ENCODE measurements around the gene THSD8. TPM values are rescaled to one million over a fixed set of nuclear protein-coding genes. Genes with fewer than 3 reads are reported as not detected.

Gene THSD8
- polyA plus RNA-seq, 1 experiment = 1.6 TPM

GRCh38 chr19:12759686-12760085 is 42.2 kb upstream of the THSD8 start:
- no peak for DNase-seq (ENCODE audit: low read depth, low spot score)
- CTCF ChIA-PET = interaction anchor here (0.8 to 11.9 kb wide), 15 partner anchors 7 to 173 kb away, joined by 3 to 410 read pairs (median 6); partner anchors contain the start of genes GET3, JUNB, PRDX2 and THSD8
- Histone ChIP-seq H3K27ac (ENCODE audit: low read depth, low read length) (no peak overlapping the region), H3K9me3 (ENCODE audit: control insufficient read depth, insufficient read depth, low read length) (peaks cover 6% of the 10 kb centered on the region), H3K4me3 (ENCODE audit: low read depth, low read length) (no peak overlapping the region), H3K27me3 (ENCODE audit: control insufficient read depth, insufficient read depth, low read length) (no peaks in the 10 kb centered on the region)
- TF ChIP-seq, protein P1, sequence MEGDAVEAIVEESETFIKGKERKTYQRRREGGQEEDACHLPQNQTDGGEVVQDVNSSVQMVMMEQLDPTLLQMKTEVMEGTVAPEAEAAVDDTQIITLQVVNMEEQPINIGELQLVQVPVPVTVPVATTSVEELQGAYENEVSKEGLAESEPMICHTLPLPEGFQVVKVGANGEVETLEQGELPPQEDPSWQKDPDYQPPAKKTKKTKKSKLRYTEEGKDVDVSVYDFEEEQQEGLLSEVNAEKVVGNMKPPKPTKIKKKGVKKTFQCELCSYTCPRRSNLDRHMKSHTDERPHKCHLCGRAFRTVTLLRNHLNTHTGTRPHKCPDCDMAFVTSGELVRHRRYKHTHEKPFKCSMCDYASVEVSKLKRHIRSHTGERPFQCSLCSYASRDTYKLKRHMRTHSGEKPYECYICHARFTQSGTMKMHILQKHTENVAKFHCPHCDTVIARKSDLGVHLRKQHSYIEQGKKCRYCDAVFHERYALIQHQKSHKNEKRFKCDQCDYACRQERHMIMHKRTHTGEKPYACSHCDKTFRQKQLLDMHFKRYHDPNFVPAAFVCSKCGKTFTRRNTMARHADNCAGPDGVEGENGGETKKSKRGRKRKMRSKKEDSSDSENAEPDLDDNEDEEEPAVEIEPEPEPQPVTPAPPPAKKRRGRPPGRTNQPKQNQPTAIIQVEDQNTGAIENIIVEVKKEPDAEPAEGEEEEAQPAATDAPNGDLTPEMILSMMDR (IDR thresholded peaks at IDR 0.05; ENCODE audit: low read depth, low read length) = no peak
- POLR2A ChIA-PET = no interaction called here

DNA sequence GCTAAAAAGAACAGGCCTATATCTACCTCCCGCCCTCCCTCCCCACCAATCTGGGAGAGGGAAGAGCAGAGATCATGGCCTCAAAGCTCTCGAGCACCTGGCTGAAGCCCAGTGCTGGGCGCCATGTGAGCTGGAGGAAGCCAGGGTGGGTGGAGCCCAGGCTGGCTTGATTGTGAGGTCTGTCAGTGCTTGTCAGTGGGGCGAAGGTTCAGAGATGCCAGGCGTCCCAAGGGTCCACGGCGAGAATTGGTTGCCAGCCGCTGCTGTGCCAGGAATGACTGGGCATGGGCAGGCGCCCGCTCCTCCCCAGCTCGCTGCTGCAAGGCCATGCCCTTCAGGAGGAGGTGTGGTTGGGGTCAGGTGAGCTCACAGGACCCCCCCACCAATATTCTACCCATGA is 38.8 kb upstream of the THSD8 start:
- ChIA-PET POLR2A (interaction anchor here (1.5 kb wide), 1 partner anchor 29 kb away, joined by 3 read pairs; no protein-coding TSS in a partner anchor), CTCF (interaction anchor here (0.7 to 11.9 kb wide), 5 partner anchors 35 to 202 kb away, joined by 3 to 410 read pairs (median 15); partner anchors contain the start of genes PRDX2 and THSD8)
- Histone ChIP-seq H3K27ac (ENCODE audit: low read depth, low read length) (no peak overlapping the region), H3K4me3 (ENCODE audit: low read depth, low read length) (no peak overlapping the region), H3K9me3 (ENCODE audit: control insufficient read depth, insufficient read depth, low read length) (peaks cover 6% of the 10 kb centered on the region), H3K27me3 (ENCODE audit: control insufficient read depth, insufficient read depth, low read length) (no peaks in the 10 kb centered on the region)
- DNase-seq (ENCODE audit: low read depth, low spot score) = no peak
- TF ChIP-seq, protein P1 (IDR thresholded peaks at IDR 0.05; ENCODE audit: low read depth, low read length) = no peak

- POLR2A ChIA-PET = interaction anchor here (1.1 to 2.5 kb wide), 3 partner anchors 27 to 31 kb away, joined by 5 to 11 read pairs (median 5); partner anchors contain the start of gene JUNB
- DNase-seq (ENCODE audit: low read depth, low spot score) = no peak
Observed at GRCh38 chr19:12764698-12765097, 37.2 kb upstream of the THSD8 start.

GRCh38 chr19:12766051-12766521 is 35.8 kb upstream of the THSD8 start:
- TF ChIP-seq, protein P1 (IDR thresholded peaks at IDR 0.05; ENCODE audit: low read depth, low read length) = peak; percentile 77
- H3K4me3 ChIP-seq (ENCODE audit: low read depth, low read length) = peak overlapping the region; percentile 68
- DNase-seq (ENCODE audit: low read depth, low spot score) = peak; percentile 45
- ChIA-PET CTCF (interaction anchor here (0.6 to 11.9 kb wide), 32 partner anchors 10 to 842 kb away, joined by 3 to 410 read pairs (median 6); partner anchors contain the start of genes BEST2, GCDH, GET3 and HOOK2), POLR2A (interaction anchor here (0.6 to 3.6 kb wide), 8 partner anchors 8 to 82 kb away, joined by 3 to 58 read pairs (median 4); partner anchors contain the start of genes FBXW9, GET3 and JUNB)
- no peak overlapping the region for H3K27ac ChIP-seq (ENCODE audit: low read depth, low read length)
- H3K27me3 ChIP-seq (ENCODE audit: control insufficient read depth, insufficient read depth, low read length) = no peaks in the 10 kb centered on the region
- H3K9me3 ChIP-seq (ENCODE audit: control insufficient read depth, insufficient read depth, low read length) = peaks cover 6% of the 10 kb centered on the region

More at GRCh38 chr19:12764698-12765097, 37.2 kb upstream of the THSD8 start:
- Histone ChIP-seq H3K4me3 (ENCODE audit: low read depth, low read length) (no peak overlapping the region), H3K9me3 (ENCODE audit: control insufficient read depth, insufficient read depth, low read length) (peaks cover 6% of the 10 kb centered on the region), H3K27me3 (ENCODE audit: control insufficient read depth, insufficient read depth, low read length) (no peaks in the 10 kb centered on the region), H3K27ac (ENCODE audit: low read depth, low read length) (no peak overlapping the region)
- CTCF ChIA-PET = interaction anchor here (0.6 to 11.9 kb wide), 12 partner anchors 9 to 110 kb away, joined by 3 to 410 read pairs (median 16); partner anchors contain the start of genes GET3, HOOK2, JUNB and PRDX2
- TF ChIP-seq, protein P1 (IDR thresholded peaks at IDR 0.05; ENCODE audit: low read depth, low read length) = no peak

DNA sequence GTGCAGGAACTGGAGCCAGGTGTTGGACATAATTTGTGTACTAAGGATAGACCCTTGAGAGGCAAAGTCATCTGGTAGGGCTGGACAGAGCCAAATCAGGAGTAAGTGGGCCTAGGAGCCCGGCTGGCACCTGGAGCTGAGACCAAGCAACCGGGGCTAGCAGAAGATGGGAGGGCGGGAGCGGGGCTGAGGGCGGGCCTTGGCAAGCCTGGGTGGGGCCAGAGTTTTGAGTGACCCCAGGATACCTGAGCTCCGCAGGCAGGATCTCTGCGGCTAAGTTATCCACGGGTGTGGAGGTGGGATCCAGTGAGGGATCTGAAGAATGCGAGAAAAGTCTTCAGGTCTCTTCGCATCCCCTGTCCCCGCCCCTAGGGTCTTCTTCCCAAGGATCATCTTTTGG is 34.7 kb upstream of the THSD8 start:
- peaks cover 6% of the 10 kb centered on the region for H3K9me3 ChIP-seq (ENCODE audit: control insufficient read depth, insufficient read depth, low read length)
- ChIA-PET CTCF (interaction anchor here (1.1 to 11.9 kb wide), 7 partner anchors 11 to 82 kb away, joined by 3 to 410 read pairs (median 6); partner anchors contain the start of genes JUNB, PRDX2, RTBDN and THSD8), POLR2A (interaction anchor here (1.2 to 3.6 kb wide), 2 partner anchors 10 to 25 kb away, joined by 3 to 58 read pairs; partner anchors contain the start of gene JUNB)
- DNase-seq (ENCODE audit: low read depth, low spot score) = no peak
- TF ChIP-seq, protein P1 (IDR thresholded peaks at IDR 0.05; ENCODE audit: low read depth, low read length) = no peak
- no peak overlapping the region for H3K27ac ChIP-seq (ENCODE audit: low read depth, low read length)
- H3K27me3 ChIP-seq (ENCODE audit: control insufficient read depth, insufficient read depth, low read length) = no peaks in the 10 kb centered on the region
- no peak overlapping the region for H3K4me3 ChIP-seq (ENCODE audit: low read depth, low read length)
